Fibroblast of skin of left biceps (primary cell): ENCODE results near the gene SMC6.
A peak's percentile ranks its signal among the peaks of the same experiment; 100 is the strongest.

Source experiments
- DNase-seq, 2 experiments: peaks; one replicate each; pipeline ENCODE4 v3.0.0-alpha.2; 2013; ENCODE audit warnings: low read depth in 2 of 2

The SMC6 gene

DNA sequence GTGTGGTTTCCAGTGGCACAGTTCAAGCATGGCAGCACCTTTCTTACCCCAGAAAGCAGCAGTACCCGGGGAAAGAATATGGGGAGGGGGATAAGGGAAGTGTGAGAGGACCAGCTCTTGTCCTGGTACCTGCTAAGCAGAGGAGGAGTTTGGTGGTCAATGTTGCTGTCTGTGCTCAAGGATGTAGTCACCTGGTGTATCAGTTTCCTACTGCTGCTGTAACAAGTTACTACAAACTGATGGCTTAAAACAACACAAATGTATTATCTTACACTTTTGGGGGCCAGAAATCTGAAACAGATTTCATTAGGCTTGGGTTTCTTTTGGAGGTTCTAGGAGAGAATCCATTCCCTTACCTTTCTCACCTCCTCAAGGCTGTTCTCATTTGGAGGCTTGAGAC, 135.7 kb downstream of the SMC6 start:
- no peak for DNase-seq

DNA sequence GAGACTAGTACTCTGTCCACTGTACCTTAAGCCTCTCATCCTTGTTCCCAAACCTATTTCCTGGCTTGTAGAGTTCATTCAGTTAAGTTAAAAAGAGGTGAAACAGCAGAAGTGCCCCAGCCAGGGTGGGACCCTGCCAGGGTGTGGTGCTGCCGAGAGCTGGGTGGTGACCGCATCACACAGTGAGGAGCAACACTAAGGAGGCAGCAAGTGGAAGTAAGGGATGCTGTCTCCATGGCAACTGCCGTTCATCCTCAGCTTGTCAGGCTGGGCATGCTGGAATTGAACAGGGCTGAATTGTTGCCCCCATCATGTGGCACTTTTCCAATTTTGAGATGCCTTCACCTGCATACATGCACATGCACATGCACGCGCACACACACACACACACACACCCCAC, 136.1 kb downstream of the SMC6 start:
- DNase-seq, result no peak

DNA sequence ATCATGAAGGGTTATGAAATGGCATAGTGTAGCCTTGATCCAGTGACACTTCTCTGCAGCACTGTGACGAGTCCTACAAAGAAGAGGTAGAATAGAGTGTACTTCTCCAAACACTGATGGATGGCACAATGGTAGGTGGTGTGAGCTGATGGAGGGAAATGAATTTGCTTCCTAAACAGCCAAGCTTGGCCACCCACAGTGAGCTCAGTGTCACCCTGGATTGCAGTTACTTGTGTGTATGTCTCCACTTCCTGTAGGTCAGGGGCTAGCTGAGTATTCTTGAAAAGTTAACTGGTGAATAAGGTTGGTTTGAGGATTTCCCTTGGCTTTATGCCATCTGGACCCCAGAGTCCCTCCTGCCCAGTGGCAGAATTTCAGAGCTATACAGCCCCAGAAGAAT, 137.2 kb downstream of the SMC6 start:
- DNase-seq, result no peak

DNA sequence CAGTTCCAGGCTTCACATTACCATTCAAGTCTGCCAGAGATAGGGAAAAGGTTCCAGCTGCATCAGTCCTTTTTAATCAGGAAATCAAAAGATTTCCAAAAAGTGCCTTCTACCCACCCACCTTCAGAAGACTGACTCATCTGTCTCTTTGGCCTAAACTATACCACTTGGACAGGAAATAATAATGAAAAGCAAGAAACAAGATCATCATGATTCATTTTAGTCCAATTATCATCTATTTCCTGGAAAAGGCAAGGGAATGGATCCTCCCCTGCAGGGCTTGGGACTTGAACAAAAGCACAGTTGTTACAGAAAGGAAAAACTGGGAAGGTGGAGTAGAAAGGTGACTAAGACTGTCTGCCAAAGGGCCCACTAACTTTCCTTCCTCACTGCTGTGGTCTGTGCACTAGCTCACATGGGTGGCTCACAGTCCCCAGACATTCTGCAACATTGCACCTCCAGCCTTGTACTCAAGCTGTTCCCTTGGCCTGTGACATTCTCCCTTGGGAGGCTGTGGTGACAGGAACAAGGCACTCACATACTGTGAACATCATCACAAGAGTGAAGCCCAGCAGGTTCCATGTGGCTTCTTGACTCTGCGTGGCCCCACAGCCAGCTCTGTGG, 137.8 kb downstream of the SMC6 start:
- DNase-seq, result peak; percentile 42 to 52

DNA sequence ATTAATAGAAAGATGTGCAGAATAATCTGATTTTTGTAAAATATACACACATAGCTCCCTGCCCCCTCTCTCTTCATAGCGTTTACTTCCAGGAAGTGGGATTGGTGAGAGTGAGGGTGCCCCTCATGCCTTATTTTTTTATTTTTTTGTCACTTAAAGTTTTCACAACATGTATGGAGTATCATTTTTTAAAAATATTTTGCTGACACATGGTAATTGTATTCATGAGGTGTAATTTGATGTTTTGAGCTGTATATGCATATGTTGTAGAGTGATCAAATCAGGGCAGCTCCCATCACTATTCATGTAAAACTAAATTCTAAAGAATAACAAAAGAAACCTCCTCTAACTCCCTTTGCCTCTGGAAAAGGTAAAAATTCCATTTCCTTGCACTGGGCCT, 138.5 kb downstream of the SMC6 start:
- no peak for DNase-seq

DNA sequence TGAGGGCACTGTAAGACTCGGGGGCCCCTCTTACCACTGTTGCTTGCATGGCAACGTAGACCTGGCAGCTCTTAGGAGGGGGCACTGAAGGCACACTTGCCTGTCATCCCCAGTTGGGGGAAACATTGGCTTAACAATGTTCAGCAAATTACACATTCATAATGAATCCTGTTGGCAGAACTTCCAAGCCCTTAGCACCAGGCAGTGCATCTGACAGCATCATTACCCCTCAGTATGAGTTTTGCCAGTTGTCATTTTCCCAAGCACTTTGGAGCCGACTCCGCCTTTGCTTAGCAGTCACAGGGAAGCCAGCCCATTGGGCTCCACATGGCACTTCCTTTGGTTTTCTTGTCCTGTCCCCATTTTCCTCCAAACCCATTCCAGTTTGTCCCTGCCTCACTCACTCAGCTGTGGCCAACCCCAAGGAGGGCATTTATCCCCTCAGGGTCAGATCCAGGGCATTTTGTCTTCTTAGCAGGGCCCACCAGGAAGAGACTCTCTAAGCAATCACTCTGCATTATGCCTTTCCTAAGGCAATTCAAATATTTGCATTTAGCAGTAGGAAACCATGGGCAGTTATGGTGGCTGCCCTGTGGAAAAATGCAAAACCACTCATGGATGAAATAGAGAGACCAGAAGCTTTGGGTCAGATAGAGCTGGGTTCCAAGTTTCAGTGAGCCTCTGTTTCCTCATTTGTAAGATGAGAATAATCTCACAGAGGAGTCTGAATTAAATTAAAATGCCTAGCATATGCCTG, 139.3 kb downstream of the SMC6 start:
- no peak for DNase-seq
